CD14-positive monocyte (primary cell): ENCODE measurements around the gene IL4R. TPM values are rescaled to one million over a fixed set of nuclear protein-coding genes. Genes with fewer than 3 reads are reported as not detected.

Experiments
- DNase-seq, 3 donors: peaks; one replicate each; pipeline ENCODE4 v3.0.0-alpha.2; 2011 to 2022
- H2AFZ ChIP-seq: 2 replicates; pipeline ENCODE4 v1.6.0; 2012; ENCODE audit warnings: mild to moderate bottlenecking, low read depth, low read length, inconsistent platforms; ENCODE audit not compliant: insufficient read depth, poor library complexity, severe bottlenecking
- H3K27ac ChIP-seq, 2 donors: 1 replicate in 1 of 2; 2 replicates in 1 of 2; pipeline ENCODE4 v1.5.1; 2012 to 2013; ENCODE audit warnings: low read length in 2 of 2, control low read depth in 1 of 2, inconsistent platforms in 1 of 2, low read depth in 1 of 2, mild to moderate bottlenecking in 1 of 2
- H3K27me3 ChIP-seq, 2 donors: one replicate each; pipeline versions ENCODE4 v1.6.0 to v1.6.1; 2011 to 2013; ENCODE audit warnings: low read length in 2 of 2; ENCODE audit not compliant: control insufficient read depth in 2 of 2, insufficient read depth in 2 of 2
- H3K36me3 ChIP-seq, 2 donors: replicated peaks in 1 of 2; 1 replicate in 1 of 2; 2 replicates in 1 of 2; pipeline versions ENCODE4 v1.5.1 to v1.6.1; 2012 to 2013; ENCODE audit warnings: low read length in 2 of 2, control low read depth in 1 of 2, inconsistent platforms in 1 of 2, mild to moderate bottlenecking in 1 of 2; ENCODE audit not compliant: insufficient read depth in 2 of 2, control insufficient read depth in 1 of 2
- H3K4me1 ChIP-seq, 2 donors: 1 replicate in 1 of 2; 2 replicates in 1 of 2; pipeline versions ENCODE4 v1.5.1 to v1.6.1; 2012 to 2013; ENCODE audit warnings: low read length in 2 of 2, control low read depth in 1 of 2, inconsistent platforms in 1 of 2, mild to moderate bottlenecking in 1 of 2, moderate library complexity in 1 of 2; ENCODE audit not compliant: insufficient read depth in 2 of 2, control insufficient read depth in 1 of 2
- H3K4me2 ChIP-seq: replicated peaks from 2 replicates; pipeline ENCODE3; 2012; ENCODE audit warnings: low read length, moderate library complexity, mild to moderate bottlenecking; ENCODE audit not compliant: poor library complexity, severe bottlenecking; ENCODE audit errors: extremely low read depth
- H3K4me3 ChIP-seq, 3 experiments: fragments of 200-600 bp in 1 of 3; sonication (generic) in 1 of 3; replicated peaks in 1 of 3; 1 replicate in 2 of 3; 2 replicates in 1 of 3; pipeline ENCODE4 v1.5.1; 2011 to 2013; ENCODE audit warnings: low read length in 3 of 3, mild to moderate bottlenecking in 3 of 3, control low read depth in 2 of 3, low read depth in 2 of 3, inconsistent platforms in 1 of 3, moderate library complexity in 1 of 3
- H3K79me2 ChIP-seq: 2 replicates; pipeline ENCODE4 v1.6.0; 2012; ENCODE audit warnings: mild to moderate bottlenecking, control low read depth, inconsistent platforms, low read length, moderate library complexity; ENCODE audit not compliant: insufficient read depth
- H3K9ac ChIP-seq: 2 replicates; pipeline ENCODE4 v1.6.0; 2017; ENCODE audit warnings: low read length, mild to moderate bottlenecking; ENCODE audit not compliant: insufficient read depth, poor library complexity, severe bottlenecking
- H3K9me3 ChIP-seq, 2 donors: replicated peaks in 1 of 2; 1 replicate in 1 of 2; 2 replicates in 1 of 2; pipeline versions ENCODE4 v1.5.1 to v1.6.1; 2012 to 2013; ENCODE audit warnings: low read length in 2 of 2, control low read depth in 1 of 2; ENCODE audit not compliant: control insufficient read depth in 1 of 2, insufficient read depth in 1 of 2
- H4K20me1 ChIP-seq: 2 replicates; pipeline ENCODE4 v1.6.0; 2012; ENCODE audit warnings: mild to moderate bottlenecking, low read length, control low read depth, moderate library complexity; ENCODE audit not compliant: insufficient read depth
- H3K27ac Mint-ChIP-seq, 7 donors: one replicate each; pipeline ENCODE4 v1.8.0; 2020; ENCODE audit warnings: mild to moderate bottlenecking in 7 of 7, mixed read lengths in 7 of 7, moderate library complexity in 6 of 7, inconsistent platforms in 2 of 7
- H3K27me3 Mint-ChIP-seq, 3 donors: one replicate each; pipeline ENCODE4 v1.8.0; 2021 to 2022; ENCODE audit warnings: low read depth in 3 of 3, mild to moderate bottlenecking in 3 of 3, mixed read lengths in 3 of 3, moderate library complexity in 3 of 3, inconsistent platforms in 1 of 3
- H3K36me3 Mint-ChIP-seq, 2 donors: one replicate each; pipeline ENCODE4 v1.8.0; 2020; ENCODE audit warnings: mixed read lengths in 2 of 2, inconsistent platforms in 1 of 2, mild to moderate bottlenecking in 1 of 2
- H3K4me1 Mint-ChIP-seq: one replicate; pipeline ENCODE4 v1.8.0; 2020; ENCODE audit warnings: mild to moderate bottlenecking, mixed read lengths
- H3K4me3 Mint-ChIP-seq, 2 donors: one replicate each; pipeline ENCODE4 v1.8.0; 2020; ENCODE audit warnings: mild to moderate bottlenecking in 2 of 2, mixed read lengths in 2 of 2, moderate library complexity in 1 of 2
- H3K9me3 Mint-ChIP-seq, 7 donors: one replicate each; pipeline ENCODE4 v1.8.0; 2020 to 2022; ENCODE audit warnings: mixed read lengths in 7 of 7, mild to moderate bottlenecking in 6 of 7, moderate library complexity in 6 of 7, inconsistent platforms in 2 of 7
- WGBS: methylation state at CpG from one replicate; pipeline ENCODE4 v1.1.5; 2013; ENCODE audit warnings: missing lambda C conversion rate; ENCODE audit not compliant: insufficient coverage; 5-methylcytosine and 5-hydroxymethylcytosine counted together
- intact Hi-C, 2 donors: fragments of 100-400 bp; cut with micrococcal nuclease; formaldehyde crosslinking; loops; one replicate each; pipeline versions ENCODE4 v1.15.0 to v1.15.1; 2023
- polyA plus RNA-seq, 3 donors: library from polyadenylated mRNA; depleted of rRNA in 1 of 3; unstranded in 2 of 3; stranded (reverse) in 1 of 3; fragments of 300-500 nt in 2 of 3; fragments of >200 nt in 1 of 3; fragmentation: Illumina TruSeq in 2 of 3; gene quantifications; 1 replicate in 2 of 3; 2 replicates in 1 of 3; pipeline ENCODE4 v1.2.3, GENCODE V29; 2012 to 2021
- TF ChIP-seq, protein P1 (sequence below): fragments of 200-600 bp; IDR thresholded peaks from one replicate; pipeline ENCODE4 v1.8.0; 2022; ENCODE audit warnings: antibody characterized with exemption, mild to moderate bottlenecking

The IL4R gene
- polyA plus RNA-seq, 3 donors = 25.1 to 80.4 (median 35.6) TPM

GRCh38 chr16:27410761-27411160, 97.0 kb downstream of the IL4R start:
- Mint-ChIP-seq H3K27ac (peak overlapping the region in 1 of 7 donors; percentile 22), H3K4me1 (peaks cover 55% of the 10 kb centered on the region), H3K9me3 (peaks cover 0 to 8% (median 0%) of the 10 kb centered on the region in 7 donors), H3K36me3 (peaks cover 1 to 2% of the 10 kb centered on the region in 2 donors), H3K27me3 (peaks cover 0 to 5% (median 2%) of the 10 kb centered on the region in 3 donors), H3K4me3 (no peak overlapping the region)
- Histone ChIP-seq H3K27ac (peak overlapping the region in 1 of 2 donors; percentile 22), H3K9me3 (no peaks in the 10 kb centered on the region), H3K79me2 (no peaks in the 10 kb centered on the region), H3K36me3 (no peaks in the 10 kb centered on the region), H3K4me3 (no peak overlapping the region), H3K4me2 (peak overlapping the region; percentile 25), H3K4me1 (peaks cover 30 to 63% of the 10 kb centered on the region in 2 donors), H4K20me1 (no peaks in the 10 kb centered on the region), H3K27me3 (no peaks in the 10 kb centered on the region), H3K9ac (no peak overlapping the region), H2AFZ (no peak overlapping the region)
- intact Hi-C loops = no loop called here
- peak in 2 of 3 donors; percentile 50 to 55 for DNase-seq
- WGBS = no CpG with 5 or more reads among the region's 1 CpG
- TF ChIP-seq, protein P1, sequence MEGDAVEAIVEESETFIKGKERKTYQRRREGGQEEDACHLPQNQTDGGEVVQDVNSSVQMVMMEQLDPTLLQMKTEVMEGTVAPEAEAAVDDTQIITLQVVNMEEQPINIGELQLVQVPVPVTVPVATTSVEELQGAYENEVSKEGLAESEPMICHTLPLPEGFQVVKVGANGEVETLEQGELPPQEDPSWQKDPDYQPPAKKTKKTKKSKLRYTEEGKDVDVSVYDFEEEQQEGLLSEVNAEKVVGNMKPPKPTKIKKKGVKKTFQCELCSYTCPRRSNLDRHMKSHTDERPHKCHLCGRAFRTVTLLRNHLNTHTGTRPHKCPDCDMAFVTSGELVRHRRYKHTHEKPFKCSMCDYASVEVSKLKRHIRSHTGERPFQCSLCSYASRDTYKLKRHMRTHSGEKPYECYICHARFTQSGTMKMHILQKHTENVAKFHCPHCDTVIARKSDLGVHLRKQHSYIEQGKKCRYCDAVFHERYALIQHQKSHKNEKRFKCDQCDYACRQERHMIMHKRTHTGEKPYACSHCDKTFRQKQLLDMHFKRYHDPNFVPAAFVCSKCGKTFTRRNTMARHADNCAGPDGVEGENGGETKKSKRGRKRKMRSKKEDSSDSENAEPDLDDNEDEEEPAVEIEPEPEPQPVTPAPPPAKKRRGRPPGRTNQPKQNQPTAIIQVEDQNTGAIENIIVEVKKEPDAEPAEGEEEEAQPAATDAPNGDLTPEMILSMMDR = no peak

DNA sequence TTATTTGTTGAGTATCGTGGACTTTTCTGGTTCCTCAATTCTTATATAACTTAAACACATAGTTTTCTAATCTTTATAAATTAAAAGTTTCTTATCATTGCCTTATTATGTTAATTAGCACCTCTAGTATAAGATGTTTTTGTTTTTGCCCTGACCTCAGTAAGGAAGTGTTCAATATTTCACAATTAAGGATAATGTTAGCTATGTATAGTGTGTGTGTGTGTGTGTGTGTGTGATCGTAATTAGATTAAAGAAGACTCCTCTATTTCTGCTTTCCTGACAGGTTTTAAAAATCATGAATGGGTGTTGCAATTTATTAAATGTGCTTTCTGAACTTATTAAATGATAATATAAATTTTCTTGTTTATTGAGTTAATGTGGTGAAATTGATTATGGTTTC, 100.2 kb downstream of the IL4R start:
- peaks cover 35% of the 10 kb centered on the region for H3K4me1 Mint-ChIP-seq
- TF ChIP-seq, protein P1 = no peak
- Histone ChIP-seq H4K20me1 (no peaks in the 10 kb centered on the region), H3K4me2 (no peak overlapping the region), H3K79me2 (no peaks in the 10 kb centered on the region), H3K9ac (no peak overlapping the region), H3K27ac (no peak overlapping the region), H3K4me3 (no peak overlapping the region), H3K9me3 (peaks cover 0 to 2% of the 10 kb centered on the region in 2 donors), H3K27me3 (no peaks in the 10 kb centered on the region), H3K4me1 (peaks cover 21 to 52% of the 10 kb centered on the region in 2 donors), H3K36me3 (no peaks in the 10 kb centered on the region), H2AFZ (no peak overlapping the region)
- H3K27ac Mint-ChIP-seq = peak overlapping the region in 2 of 7 donors; percentile 22 to 31
- WGBS = no CpG with 5 or more reads among the region's 2 CpGs
- intact Hi-C loops = loop anchor here in 1 of 2 donors (2.0 kb wide), 1 partner anchor 13 kb away; no protein-coding TSS in a partner anchor
- H3K9me3 Mint-ChIP-seq = peaks cover under 1 to 6% (median 2%) of the 10 kb centered on the region in 7 donors
- H3K27me3 Mint-ChIP-seq = peaks cover 0 to 2% (median 0%) of the 10 kb centered on the region in 3 donors
- H3K36me3 Mint-ChIP-seq = peaks cover 0 to 6% of the 10 kb centered on the region in 2 donors
- no peak overlapping the region for H3K4me3 Mint-ChIP-seq
- DNase-seq = no peak

Other genes starting within 250 kb of the IL4R start
- not detected for gene C16orf82, start 247.0 kb upstream of the IL4R start, polyA plus RNA-seq
- 1 to 10 TPM in 2 of 3 donors, under 1 TPM in 1; 0.40 to 3.3 (median 1.5) TPM for gene KDM8, start 110.4 kb upstream of the IL4R start, polyA plus RNA-seq
- gene NSMCE1, start 45.2 kb upstream of the IL4R start, polyA plus RNA-seq = 10 to 100 TPM; 19.6 to 85.2 (median 82.6) TPM
- gene IL21R, start 88.2 kb downstream of the IL4R start, polyA plus RNA-seq = 1 to 10 TPM; 1.0 to 1.7 (median 1.4) TPM
- gene GTF3C1, start 235.9 kb downstream of the IL4R start, polyA plus RNA-seq = 10 to 100 TPM in 2 of 3 donors, 1 to 10 TPM in 1; 7.0 to 22.0 (median 12.8) TPM
- gene KATNIP, start 236.2 kb downstream of the IL4R start, polyA plus RNA-seq = 10 to 100 TPM in 1 of 3 donors, 1 to 10 TPM in 2; 2.4 to 28.0 (median 5.0) TPM